GM23248 (cell line): ENCODE measurements around the gene MARCHF2.

Experiments used
- EZH2 ChIP-seq: fragments of 200-600 bp; sonication (generic); IDR thresholded peaks from 2 replicates; pipeline ENCODE4 v1.6.1; 2018; ENCODE audit warnings: antibody characterized with exemption, mild to moderate bottlenecking; ENCODE audit not compliant: insufficient read depth, poor library complexity, severe bottlenecking
- EZH2phosphoT487 ChIP-seq: fragments of 200-600 bp; sonication (generic); IDR thresholded peaks from 2 replicates; pipeline ENCODE4 v1.6.1; 2018; ENCODE audit warnings: antibody characterized with exemption, moderate library complexity, mild to moderate bottlenecking, low read depth; ENCODE audit not compliant: insufficient read depth

DNA sequence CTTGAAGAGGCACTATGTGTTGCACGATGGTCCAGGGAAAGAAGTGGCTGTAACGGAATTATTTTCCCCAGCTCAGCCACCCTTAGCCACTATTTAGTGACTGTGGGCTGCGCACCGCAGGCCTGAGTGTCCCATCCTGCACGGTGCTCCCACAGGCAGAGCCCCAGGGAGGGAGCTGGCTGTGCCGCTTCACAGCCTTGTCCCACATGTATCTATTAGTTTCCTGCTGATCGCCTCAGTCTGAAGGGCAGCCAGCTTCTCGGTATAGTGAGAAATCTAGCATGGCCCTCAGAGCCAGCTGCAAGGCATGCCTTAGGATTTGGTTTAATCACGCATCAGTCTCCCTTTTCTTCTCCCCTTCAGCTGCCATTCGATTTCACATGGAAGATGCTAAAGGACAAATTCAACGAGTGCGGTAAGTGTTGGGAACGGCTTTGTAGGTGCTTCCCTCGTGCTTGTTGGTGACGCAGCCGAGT lies 73.6 kb downstream of the MARCHF2 start:
- TF ChIP-seq EZH2 (no peak), EZH2phosphoT487 (no peak)
